ENCODE results near the gene DAB1. TPM values are rescaled to one million over a fixed set of nuclear protein-coding genes. Genes with fewer than 3 reads are reported as not detected.

Gene DAB1
- total RNA-seq, 1 donor, result not detected

- no peak for DNase-seq (ENCODE audit: insufficient read length, low spot score, missing footprints)
- no peaks in the 10 kb centered on the region for H3K79me2 ChIP-seq (ENCODE audit: insufficient read depth, low read length)
- no peak overlapping the region for H3K4me2 ChIP-seq (ENCODE audit: insufficient read depth, low read length)
- no peaks in the 10 kb centered on the region for H3K9me3 ChIP-seq (ENCODE audit: low read depth, low read length)
- no peak overlapping the region for H2AFZ ChIP-seq (ENCODE audit: low read length)
- no peaks in the 10 kb centered on the region for H3K4me1 ChIP-seq (ENCODE audit: insufficient read depth, low read length)
- H3K27ac ChIP-seq (ENCODE audit: low read depth, low read length), result no peak overlapping the region
- no peak for TF ChIP-seq CTCF (IDR thresholded peaks at IDR 0.05; ENCODE audit: extremely low read depth, low read depth, low read length)
- H3K27me3 ChIP-seq (ENCODE audit: insufficient read depth, low read length), result no peaks in the 10 kb centered on the region
- H4K20me1 ChIP-seq (ENCODE audit: insufficient read depth, low read length), result no peaks in the 10 kb centered on the region
- H3K4me3 ChIP-seq (ENCODE audit: insufficient read depth, low read length), result no peak overlapping the region
- H3K36me3 ChIP-seq (ENCODE audit: insufficient read depth, low read length), result no peaks in the 10 kb centered on the region
Observed at GRCh38 chr1:57304591-57304990, 119.3 kb downstream of the DAB1 start.

GRCh38 chr1:57302812-57303596 lies 120.9 kb downstream of the DAB1 start:
- Histone ChIP-seq H3K9me3 (ENCODE audit: low read depth, low read length) (no peaks in the 10 kb centered on the region), H3K27me3 (ENCODE audit: insufficient read depth, low read length) (no peaks in the 10 kb centered on the region), H3K27ac (ENCODE audit: low read depth, low read length) (no peak overlapping the region), H3K36me3 (ENCODE audit: insufficient read depth, low read length) (no peaks in the 10 kb centered on the region), H4K20me1 (ENCODE audit: insufficient read depth, low read length) (no peaks in the 10 kb centered on the region), H3K4me2 (ENCODE audit: insufficient read depth, low read length) (no peak overlapping the region), H2AFZ (ENCODE audit: low read length) (no peak overlapping the region), H3K4me1 (ENCODE audit: insufficient read depth, low read length) (no peaks in the 10 kb centered on the region), H3K4me3 (ENCODE audit: insufficient read depth, low read length) (no peak overlapping the region), H3K79me2 (ENCODE audit: insufficient read depth, low read length) (no peaks in the 10 kb centered on the region)
- no peak for DNase-seq (ENCODE audit: insufficient read length, low spot score, missing footprints)
- no peak for TF ChIP-seq CTCF (IDR thresholded peaks at IDR 0.05; ENCODE audit: extremely low read depth, low read depth, low read length)

- Histone ChIP-seq H3K4me1 (ENCODE audit: insufficient read depth, low read length) (no peaks in the 10 kb centered on the region), H3K79me2 (ENCODE audit: insufficient read depth, low read length) (no peaks in the 10 kb centered on the region), H3K27ac (ENCODE audit: low read depth, low read length) (no peak overlapping the region), H3K4me3 (ENCODE audit: insufficient read depth, low read length) (no peak overlapping the region), H2AFZ (ENCODE audit: low read length) (no peak overlapping the region), H3K36me3 (ENCODE audit: insufficient read depth, low read length) (no peaks in the 10 kb centered on the region), H3K27me3 (ENCODE audit: insufficient read depth, low read length) (no peaks in the 10 kb centered on the region), H4K20me1 (ENCODE audit: insufficient read depth, low read length) (no peaks in the 10 kb centered on the region), H3K9me3 (ENCODE audit: low read depth, low read length) (no peaks in the 10 kb centered on the region), H3K4me2 (ENCODE audit: insufficient read depth, low read length) (no peak overlapping the region)
- DNase-seq (ENCODE audit: insufficient read length, low spot score, missing footprints), result no peak
- no peak for TF ChIP-seq CTCF (IDR thresholded peaks at IDR 0.05; ENCODE audit: extremely low read depth, low read depth, low read length)
Observed at GRCh38 chr1:57300186-57300585, 123.7 kb downstream of the DAB1 start.

GRCh38 chr1:57296726-57297250 lies 127.1 kb downstream of the DAB1 start:
- no peaks in the 10 kb centered on the region for H3K36me3 ChIP-seq (ENCODE audit: insufficient read depth, low read length)
- H2AFZ ChIP-seq (ENCODE audit: low read length), result no peak overlapping the region
- no peak overlapping the region for H3K27ac ChIP-seq (ENCODE audit: low read depth, low read length)
- H3K4me3 ChIP-seq (ENCODE audit: insufficient read depth, low read length), result no peak overlapping the region
- no peak for TF ChIP-seq CTCF (IDR thresholded peaks at IDR 0.05; ENCODE audit: extremely low read depth, low read depth, low read length)
- H3K27me3 ChIP-seq (ENCODE audit: insufficient read depth, low read length), result no peaks in the 10 kb centered on the region
- no peaks in the 10 kb centered on the region for H4K20me1 ChIP-seq (ENCODE audit: insufficient read depth, low read length)
- H3K4me1 ChIP-seq (ENCODE audit: insufficient read depth, low read length), result no peaks in the 10 kb centered on the region
- DNase-seq (ENCODE audit: insufficient read length, low spot score, missing footprints), result no peak
- H3K4me2 ChIP-seq (ENCODE audit: insufficient read depth, low read length), result no peak overlapping the region
- H3K79me2 ChIP-seq (ENCODE audit: insufficient read depth, low read length), result no peaks in the 10 kb centered on the region
- no peaks in the 10 kb centered on the region for H3K9me3 ChIP-seq (ENCODE audit: low read depth, low read length)

Data from osteoblast (primary cell).